HepG2 (cell line): ENCODE data around the gene C10orf71.

ENCODE experiments used
- ARNTL ChIP-seq: sonication (generic); formaldehyde crosslinking; IDR thresholded peaks from 2 replicates; pipeline ENCODE4 v1.4.0; 2020; ENCODE audit warnings: mild to moderate bottlenecking, missing genetic modification reagents
- BHLHE40 ChIP-seq: IDR thresholded peaks from 2 replicates; pipeline ENCODE4 v1.6.1; 2011; ENCODE audit warnings: low read length, improper control_type of control experiment
- CTCF ChIP-seq: sonication (generic); formaldehyde crosslinking; IDR thresholded peaks from 2 replicates; pipeline ENCODE4 v1.5.0; 2020; ENCODE audit warnings: mild to moderate bottlenecking, missing genetic modification reagents, moderate library complexity
- HCFC1 ChIP-seq: fragments of 150-350 bp; IDR thresholded peaks from 2 replicates; pipeline ENCODE4 v1.6.1; 2014; ENCODE audit warnings: low read depth, low read length
- RBM22 ChIP-seq: fragments of 200-400 bp; formaldehyde crosslinking; optimal IDR thresholded peaks from 2 replicates; pipeline ENCODE3; 2017; ENCODE audit warnings: mild to moderate bottlenecking, low read length, moderate library complexity
- SIN3A ChIP-seq: IDR thresholded peaks from 2 replicates; pipeline ENCODE4 v1.6.1; 2011; ENCODE audit warnings: low read depth, mild to moderate bottlenecking, control low read depth, low read length, borderline replicate concordance
- TBL1XR1 ChIP-seq: fragments of 150-350 bp; IDR thresholded peaks from 2 replicates; pipeline ENCODE4 v1.6.1; 2014; ENCODE audit warnings: borderline replicate concordance, low read length; ENCODE audit not compliant: partially characterized antibody
- ZNF766 ChIP-seq: sonication (generic); formaldehyde crosslinking; IDR thresholded peaks from 2 replicates; pipeline ENCODE4 v1.5.0; 2020; ENCODE audit warnings: missing genetic modification reagents, borderline replicate concordance
- ZZZ3 ChIP-seq: sonication (generic); formaldehyde crosslinking; IDR thresholded peaks from 2 replicates; pipeline ENCODE4 v1.4.0; 2020; ENCODE audit warnings: missing genetic modification reagents, mild to moderate bottlenecking, borderline replicate concordance
- TF ChIP-seq, protein P1 (sequence below): sonication (generic); formaldehyde crosslinking; IDR thresholded peaks from 2 replicates; pipeline ENCODE4 v1.4.0; 2020; ENCODE audit warnings: missing genetic modification reagents, mild to moderate bottlenecking, borderline replicate concordance

DNA sequence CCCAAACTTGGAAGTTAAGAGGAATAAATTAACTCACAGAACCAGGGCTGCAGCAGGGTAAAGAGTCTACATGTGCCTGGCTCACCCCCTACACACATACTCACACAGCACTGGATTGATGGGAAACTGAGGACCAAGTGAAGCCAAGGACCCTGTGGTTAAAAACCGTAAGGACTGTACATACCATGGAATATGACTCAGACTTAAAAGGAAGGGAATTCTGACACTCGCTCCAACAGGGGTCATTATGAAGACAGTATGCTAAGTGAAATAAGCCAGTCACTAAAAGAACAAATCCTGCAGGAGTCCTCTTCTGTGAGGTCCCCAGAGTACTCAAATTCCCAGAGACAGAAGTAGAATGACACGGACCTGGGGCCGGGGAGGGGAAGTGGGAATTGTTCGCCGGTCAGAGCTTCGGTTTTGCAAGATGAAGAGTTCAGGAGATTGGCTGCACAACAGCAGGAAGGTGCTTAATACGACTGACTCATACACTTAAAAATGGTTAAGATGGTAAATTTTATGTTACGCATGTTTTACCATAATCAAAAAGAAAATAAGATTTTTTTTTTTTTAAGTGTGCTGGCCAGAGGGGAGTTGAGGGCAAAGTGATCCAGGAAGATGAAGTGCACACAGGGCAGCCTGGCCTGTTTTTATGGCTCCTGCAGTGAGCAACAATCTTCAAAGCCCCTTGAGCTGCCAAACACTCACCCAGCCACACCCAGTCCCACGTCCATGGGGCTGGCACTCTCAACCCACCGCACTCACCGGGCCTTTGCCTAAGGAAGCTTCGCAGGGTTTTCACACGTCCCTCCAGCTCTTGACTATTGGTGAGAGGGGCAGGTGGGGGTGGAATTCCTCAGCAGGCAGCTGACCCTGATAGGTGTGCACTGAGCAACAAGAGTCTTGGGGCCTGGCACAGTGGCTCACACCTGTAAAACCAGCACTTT lies 70.5 kb downstream of the C10orf71 start:
- TF ChIP-seq SIN3A = no peak
- no peak for TF ChIP-seq HCFC1
- no peak for TF ChIP-seq ARNTL
- no peak for TF ChIP-seq ZNF766
- no peak for TF ChIP-seq ZZZ3
- TF ChIP-seq RBM22 = no peak
- no peak for TF ChIP-seq TBL1XR1
- TF ChIP-seq CTCF (CRISPR knock-in tag) = no peak
- TF ChIP-seq, protein P1, sequence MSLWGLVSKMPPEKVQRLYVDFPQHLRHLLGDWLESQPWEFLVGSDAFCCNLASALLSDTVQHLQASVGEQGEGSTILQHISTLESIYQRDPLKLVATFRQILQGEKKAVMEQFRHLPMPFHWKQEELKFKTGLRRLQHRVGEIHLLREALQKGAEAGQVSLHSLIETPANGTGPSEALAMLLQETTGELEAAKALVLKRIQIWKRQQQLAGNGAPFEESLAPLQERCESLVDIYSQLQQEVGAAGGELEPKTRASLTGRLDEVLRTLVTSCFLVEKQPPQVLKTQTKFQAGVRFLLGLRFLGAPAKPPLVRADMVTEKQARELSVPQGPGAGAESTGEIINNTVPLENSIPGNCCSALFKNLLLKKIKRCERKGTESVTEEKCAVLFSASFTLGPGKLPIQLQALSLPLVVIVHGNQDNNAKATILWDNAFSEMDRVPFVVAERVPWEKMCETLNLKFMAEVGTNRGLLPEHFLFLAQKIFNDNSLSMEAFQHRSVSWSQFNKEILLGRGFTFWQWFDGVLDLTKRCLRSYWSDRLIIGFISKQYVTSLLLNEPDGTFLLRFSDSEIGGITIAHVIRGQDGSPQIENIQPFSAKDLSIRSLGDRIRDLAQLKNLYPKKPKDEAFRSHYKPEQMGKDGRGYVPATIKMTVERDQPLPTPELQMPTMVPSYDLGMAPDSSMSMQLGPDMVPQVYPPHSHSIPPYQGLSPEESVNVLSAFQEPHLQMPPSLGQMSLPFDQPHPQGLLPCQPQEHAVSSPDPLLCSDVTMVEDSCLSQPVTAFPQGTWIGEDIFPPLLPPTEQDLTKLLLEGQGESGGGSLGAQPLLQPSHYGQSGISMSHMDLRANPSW = no peak
- TF ChIP-seq BHLHE40 = no peak
